SHP77 (cell line): ENCODE measurements around the gene STAB1.

ENCODE experiments used
- DNase-seq, 2 experiments: peaks; one replicate each; lab custom pipeline; 2025; lab: John Stamatoyannopoulos, UW

STAB1 gene

GRCh38 chr3:52534281-52535183, 39.4 kb downstream of the STAB1 start:
- peak; percentile 70 to 84 for DNase-seq

GRCh38 chr3:52535411-52536111, 40.4 kb downstream of the STAB1 start:
- DNase-seq: no peak

- no peak for DNase-seq
Observed at GRCh38 chr3:52536112-52536368, 40.9 kb downstream of the STAB1 start.

- peak; percentile 95 to 97 for DNase-seq
Observed at GRCh38 chr3:52536369-52537164, 41.4 kb downstream of the STAB1 start, which contains the start of gene UQCC5. UQCC5 (plus strand) TSS chr3:52536605; CDS start chr3:52536756, 151 bp downstream.

- DNase-seq: no peak
Observed at GRCh38 chr3:52537165-52537620, 42.1 kb downstream of the STAB1 start.

- DNase-seq: no peak
Observed at GRCh38 chr3:52537726-52538421, 42.7 kb downstream of the STAB1 start.

GRCh38 chr3:52539010-52539653, 44.0 kb downstream of the STAB1 start:
- DNase-seq: no peak

- no peak for DNase-seq
Observed at GRCh38 chr3:52541050-52541449, 45.9 kb downstream of the STAB1 start.

- DNase-seq: no peak
Observed at GRCh38 chr3:52544937-52545336, 49.8 kb downstream of the STAB1 start.

- DNase-seq: no peak
Observed at GRCh38 chr3:52546111-52546901, 51.2 kb downstream of the STAB1 start.

- no peak for DNase-seq
Observed at GRCh38 chr3:52547143-52547542, 52.0 kb downstream of the STAB1 start.

GRCh38 chr3:52551118-52551517, 56.0 kb downstream of the STAB1 start:
- no peak for DNase-seq

GRCh38 chr3:52552089-52552488, 57.0 kb downstream of the STAB1 start:
- no peak for DNase-seq

- peak in 1 of 2 experiments; percentile 26 for DNase-seq
Observed at GRCh38 chr3:52554026-52554755, 59.1 kb downstream of the STAB1 start.

GRCh38 chr3:52555056-52555455, 59.9 kb downstream of the STAB1 start:
- DNase-seq: no peak

GRCh38 chr3:52557011-52557960, 62.1 kb downstream of the STAB1 start:
- no peak for DNase-seq

GRCh38 chr3:52558436-52558835, 63.3 kb downstream of the STAB1 start:
- DNase-seq: no peak

GRCh38 chr3:52561028-52561747, 66.0 kb downstream of the STAB1 start:
- DNase-seq: no peak
